ENCODE data around the gene ASTN1. TPM values are rescaled to one million over a fixed set of nuclear protein-coding genes. Genes with fewer than 3 reads are reported as not detected.

The ASTN1 gene
- polyA plus RNA-seq, 1 of the 3 experiments (the other 2 are of a cell fraction): 0.13 TPM

DNA sequence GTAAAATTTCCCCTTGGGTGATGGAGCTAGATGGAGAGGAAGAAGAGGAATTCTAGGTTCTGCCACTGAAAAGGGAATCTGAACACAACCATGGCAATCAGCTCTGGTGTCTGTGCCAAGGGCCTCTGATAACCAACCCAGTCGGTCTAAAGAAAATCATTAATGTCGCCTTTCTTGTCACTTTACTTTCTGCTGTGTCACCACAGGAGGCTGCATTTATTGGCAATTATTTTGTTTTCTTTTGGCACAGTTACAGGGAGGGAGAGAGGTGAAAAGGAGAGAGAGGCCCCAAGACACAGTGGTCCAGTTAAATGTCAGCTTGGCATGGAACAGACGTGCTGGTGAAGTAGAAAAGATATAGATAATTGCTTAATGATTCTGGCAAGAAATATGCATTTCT is 287.0 kb downstream of the ASTN1 start:
- DNase-seq: no peak
- Histone ChIP-seq H3K9me3 (no peaks in the 10 kb centered on the region), H3F3A (replicated peaks; ENCODE audit: insufficient read depth) (no peaks in the 10 kb centered on the region), H3K27me3 (ENCODE audit: insufficient read depth) (no peaks in the 10 kb centered on the region), H3K4me2 (no peak overlapping the region), H2AFZ (ENCODE audit: low read depth) (no peak overlapping the region), H3K9ac (no peak overlapping the region), H3K9me2 (no peaks in the 10 kb centered on the region), H3K27ac (ENCODE audit: low read depth in 2 of 2, low read length in 1 of 2) (no peak overlapping the region), H4K20me1 (ENCODE audit: insufficient read depth) (no peaks in the 10 kb centered on the region), H3K4me3 (ENCODE audit: low read depth in 2 of 2, low read length in 1 of 2) (no peak overlapping the region), H3K79me2 (ENCODE audit: insufficient read depth) (no peaks in the 10 kb centered on the region), H3K4me1 (ENCODE audit: control insufficient read depth in 1 of 2, insufficient read depth in 2 of 2, low read depth in 1 of 2, low read length in 1 of 2) (peaks cover 0 to 4% of the 10 kb centered on the region in 2 experiments; a peak in 1 of 4 replicates), H3K36me3 (replicated peaks in 1 of 2; ENCODE audit: control insufficient read depth in 1 of 2, insufficient read depth in 2 of 2, low read length in 1 of 2) (no peaks in the 10 kb centered on the region)
- TF ChIP-seq REST (IDR thresholded peaks at IDR 0.05; ENCODE audit: low read depth, low read length) (no peak), EZH2phosphoT487 (IDR thresholded peaks at IDR 0.05; ENCODE audit: borderline replicate concordance, low read depth) (no peak), RCOR1 (IDR thresholded peaks at IDR 0.05; ENCODE audit: low read length) (no peak), FOXM1 (IDR thresholded peaks at IDR 0.05; ENCODE audit: low read depth) (no peak), TCF12 (IDR thresholded peaks at IDR 0.05) (no peak), MXI1 (IDR thresholded peaks at IDR 0.05; ENCODE audit: low read depth, low read length) (no peak), USF2 (IDR thresholded peaks at IDR 0.05; ENCODE audit: borderline replicate concordance, low read depth, low read length) (no peak), NRF1 (IDR thresholded peaks at IDR 0.05; ENCODE audit: low read depth, low read length) (no peak), YY1 (IDR thresholded peaks at IDR 0.05; ENCODE audit: low read depth) (no peak), SMC3 (IDR thresholded peaks at IDR 0.05; ENCODE audit: low read depth, low read length) (no peak)
- POLR2A ChIA-PET: no interaction called here
- CTCF ChIA-PET: no interaction called here
- 51% methylated on average over 3 of the region's 3 CpGs for WGBS (ENCODE audit: low lambda C conversion rate)

DNA sequence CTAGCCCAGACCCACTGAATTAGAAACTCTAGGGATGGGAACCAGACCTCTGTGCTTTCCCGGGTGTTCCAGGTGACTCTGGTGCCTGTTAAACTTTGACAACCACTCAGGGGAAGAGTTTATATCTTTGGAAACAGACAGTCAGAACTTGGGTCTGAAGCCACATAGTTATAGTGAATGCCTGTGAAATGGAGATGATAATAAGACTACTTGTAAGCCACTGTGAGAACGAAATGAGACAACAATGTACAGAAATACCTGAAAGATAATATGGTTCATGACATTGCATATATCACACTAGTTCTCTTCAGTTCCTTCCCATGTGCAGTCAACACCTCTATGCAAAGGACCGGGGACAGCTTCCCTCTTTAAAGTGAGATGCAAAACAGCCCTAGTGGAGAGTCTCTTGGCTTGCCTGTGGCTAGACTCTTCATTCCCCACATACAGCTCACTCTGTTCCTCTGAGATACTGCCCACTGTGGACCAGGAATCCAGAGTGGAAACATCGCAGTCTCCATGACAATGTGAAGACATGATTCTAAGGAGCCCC is 287.5 kb downstream of the ASTN1 start:
- TF ChIP-seq TAF1 (IDR thresholded peaks at IDR 0.05; ENCODE audit: borderline replicate concordance, low read depth, low read length) (no peak), MAX (IDR thresholded peaks at IDR 0.05; ENCODE audit: low read depth) (no peak), JUND (IDR thresholded peaks at IDR 0.05) (no peak), TEAD4 (IDR thresholded peaks at IDR 0.05; ENCODE audit: borderline replicate concordance, insufficient read depth) (no peak), RCOR1 (IDR thresholded peaks at IDR 0.05; ENCODE audit: low read length) (no peak), USF1 (IDR thresholded peaks at IDR 0.05; ENCODE audit: borderline replicate concordance, low read depth) (no peak), RXRA (IDR thresholded peaks at IDR 0.05; ENCODE audit: borderline replicate concordance, low read depth) (no peak), FOXM1 (IDR thresholded peaks at IDR 0.05; ENCODE audit: low read depth) (no peak)
- Histone ChIP-seq H3K4me1 (ENCODE audit: control insufficient read depth in 1 of 2, insufficient read depth in 2 of 2, low read depth in 1 of 2, low read length in 1 of 2) (peaks cover 0 to 4% of the 10 kb centered on the region in 2 experiments; a peak in 1 of 4 replicates), H4K20me1 (ENCODE audit: insufficient read depth) (no peaks in the 10 kb centered on the region), H3K4me3 (ENCODE audit: low read depth in 2 of 2, low read length in 1 of 2) (no peak overlapping the region), H3K4me2 (no peak overlapping the region), H3K9me3 (no peaks in the 10 kb centered on the region), H3K27ac (ENCODE audit: low read depth in 2 of 2, low read length in 1 of 2) (no peak overlapping the region), H3K9ac (no peak overlapping the region), H3K79me2 (ENCODE audit: insufficient read depth) (no peaks in the 10 kb centered on the region), H3K27me3 (ENCODE audit: insufficient read depth) (no peaks in the 10 kb centered on the region), H3F3A (replicated peaks; ENCODE audit: insufficient read depth) (no peaks in the 10 kb centered on the region), H3K9me2 (no peaks in the 10 kb centered on the region), H2AFZ (ENCODE audit: low read depth) (no peak overlapping the region), H3K36me3 (replicated peaks in 1 of 2; ENCODE audit: control insufficient read depth in 1 of 2, insufficient read depth in 2 of 2, low read length in 1 of 2) (no peaks in the 10 kb centered on the region)
- no peak for DNase-seq
- POLR2A ChIA-PET: no interaction called here
- 32% methylated on average over 4 of the region's 4 CpGs for WGBS (ENCODE audit: low lambda C conversion rate)
- CTCF ChIA-PET: no interaction called here
